ENCODE data around the gene UBN2. TPM values are rescaled to one million over a fixed set of nuclear protein-coding genes. Genes with fewer than 3 reads are reported as not detected.

The UBN2 gene
- total and polyA plus RNA-seq, 4 experiments from 2014 or later, result 0.49 to 26.7 (median 13.6) TPM

DNA sequence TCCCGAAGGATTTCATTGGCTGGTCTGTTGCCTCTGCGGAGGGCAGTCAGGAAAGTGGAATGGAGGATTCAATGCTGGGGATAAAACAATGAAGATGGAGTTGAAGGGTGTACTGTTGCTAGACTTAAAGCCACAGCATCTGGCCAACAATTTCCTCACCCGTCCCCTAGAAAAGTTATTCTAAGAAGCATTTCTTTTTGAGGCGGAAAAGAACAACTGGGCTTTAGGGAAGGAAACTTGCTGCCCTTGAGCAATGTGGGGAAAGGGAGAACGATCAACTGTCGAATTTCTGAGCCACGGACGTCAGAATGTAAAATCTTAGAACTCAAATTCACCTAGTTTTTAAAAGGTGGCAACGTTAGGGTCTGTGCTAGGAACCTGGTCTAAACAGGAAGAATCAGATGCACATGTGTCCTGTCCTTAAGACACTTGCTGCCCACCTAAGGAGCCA, 110.8 kb downstream of the UBN2 start:
- H3K27ac ChIP-seq (ENCODE audit: low read depth, low read length), result peak overlapping the region; percentile 100
- no peak for DNase-seq
- POLR2A ChIA-PET (ENCODE audit: partially characterized antibody), result interaction anchor here (1.0 kb wide), 1 partner anchor 247 kb away, joined by 3 read pairs; no protein-coding TSS in a partner anchor
- H3K4me3 Mint-ChIP-seq, result peak overlapping the region; percentile 95 to 99 (median 98)
- peaks cover 3 to 6% of the 10 kb centered on the region in 2 donors for H3K27me3 Mint-ChIP-seq
- peaks cover 18 to 45% (median 29%) of the 10 kb centered on the region in 4 donors for H3K4me1 Mint-ChIP-seq
- peaks cover 5 to 27% of the 10 kb centered on the region in 2 donors for H3K36me3 Mint-ChIP-seq
- CTCF ChIA-PET (ENCODE audit: partially characterized antibody), result no interaction called here
- peak overlapping the region; percentile 95 to 96 for H3K4me3 ChIP-seq (ENCODE audit: low read length in 2 of 2)
- no peaks in the 10 kb centered on the region for H3K27me3 ChIP-seq (ENCODE audit: insufficient read depth, low read length)
- peaks cover 0 to 17% (median 3%) of the 10 kb centered on the region in 8 donors for H3K9me3 Mint-ChIP-seq
- no peaks in the 10 kb centered on the region for H3K9me3 ChIP-seq (ENCODE audit: control insufficient read depth in 1 of 2, low read length in 2 of 2)
- peaks cover 3% of the 10 kb centered on the region for H3K36me3 ChIP-seq (ENCODE audit: insufficient read depth, low read length)
- peak overlapping the region; percentile 100 for H3K27ac Mint-ChIP-seq
- H3K4me1 ChIP-seq (ENCODE audit: insufficient read depth, low read length), result peaks cover 20% of the 10 kb centered on the region
- intact Hi-C loops (cut with micrococcal nuclease), result loop anchor here (2.0 to 10.0 kb wide), 5 partner anchors 53 to 1333 kb away; partner anchors contain the start of genes ADCK2, MKRN1 and ZC3HAV1L

DNA sequence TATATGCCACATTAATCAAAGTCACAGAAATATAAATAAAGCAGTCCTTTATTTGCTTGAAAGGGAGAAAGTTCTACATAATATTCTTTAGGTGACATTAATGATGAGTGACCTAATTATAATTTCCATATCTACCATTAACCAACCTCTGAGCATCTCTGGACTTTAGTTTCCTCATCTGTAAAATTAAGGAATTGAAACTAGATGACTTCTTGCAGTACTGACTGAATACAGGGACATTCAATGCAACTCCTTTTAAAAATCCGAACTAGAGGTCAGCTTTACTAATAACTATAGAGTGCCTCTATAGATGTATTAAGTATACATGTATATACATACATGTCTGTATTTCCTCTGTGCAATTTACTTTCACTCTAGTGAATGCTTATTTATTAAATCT, 114.0 kb downstream of the UBN2 start:
- peaks cover 20% of the 10 kb centered on the region for H3K4me1 ChIP-seq (ENCODE audit: insufficient read depth, low read length)
- intact Hi-C loops (cut with micrococcal nuclease), result loop anchor here (10.0 kb wide), 2 partner anchors 50 to 1330 kb away; partner anchors contain the start of gene ADCK2
- H3K36me3 ChIP-seq (ENCODE audit: insufficient read depth, low read length), result peaks cover 3% of the 10 kb centered on the region
- peaks cover 0 to 13% (median 3%) of the 10 kb centered on the region in 8 donors for H3K9me3 Mint-ChIP-seq
- peaks cover 7 to 37% of the 10 kb centered on the region in 2 donors for H3K36me3 Mint-ChIP-seq
- no peak overlapping the region for H3K4me3 ChIP-seq (ENCODE audit: low read length in 2 of 2)
- H3K27me3 ChIP-seq (ENCODE audit: insufficient read depth, low read length), result no peaks in the 10 kb centered on the region
- no peak overlapping the region for H3K4me3 Mint-ChIP-seq
- peaks cover 15 to 36% (median 25%) of the 10 kb centered on the region in 4 donors for H3K4me1 Mint-ChIP-seq
- peak overlapping the region in 2 of 7 donors; percentile 53 to 79 for H3K27ac Mint-ChIP-seq
- no peak for DNase-seq
- H3K9me3 ChIP-seq (ENCODE audit: control insufficient read depth in 1 of 2, low read length in 2 of 2), result no peaks in the 10 kb centered on the region
- ChIA-PET CTCF (ENCODE audit: partially characterized antibody) (interaction anchor here (1.2 kb wide), 1 partner anchor 33 kb away, joined by 3 read pairs; no protein-coding TSS in a partner anchor), POLR2A (ENCODE audit: partially characterized antibody) (interaction anchor here (1.2 kb wide), 1 partner anchor 14 kb away, joined by 10 read pairs; the partner anchor contains the start of gene LUC7L2)
- H3K27me3 Mint-ChIP-seq, result peaks cover 3 to 6% of the 10 kb centered on the region in 2 donors
- H3K27ac ChIP-seq (ENCODE audit: low read depth, low read length), result no peak overlapping the region

DNA sequence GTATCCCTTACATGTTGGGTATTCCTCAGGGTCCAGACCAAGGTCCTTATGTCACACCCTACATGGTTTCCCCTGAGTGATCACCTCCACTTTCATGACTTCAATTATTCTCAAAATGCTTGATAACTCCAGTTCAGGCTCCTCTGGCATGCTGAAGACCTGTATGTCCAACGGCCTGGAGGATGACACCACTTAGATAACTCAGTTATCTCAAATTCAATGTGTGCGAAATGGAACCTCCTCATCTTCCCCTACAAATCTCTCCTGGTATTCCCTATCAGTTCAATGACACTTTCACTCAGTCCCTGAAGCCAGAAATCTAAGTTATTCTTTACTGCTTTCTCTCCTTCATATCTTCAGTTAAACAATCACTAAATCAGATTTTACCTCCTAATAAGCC, 120.0 kb downstream of the UBN2 start:
- Mint-ChIP-seq H3K4me3 (no peak overlapping the region), H3K27me3 (no peaks in the 10 kb centered on the region), H3K36me3 (peaks cover 18 to 32% of the 10 kb centered on the region in 2 donors), H3K4me1 (peaks cover 6 to 10% (median 7%) of the 10 kb centered on the region in 4 donors), H3K9me3 (no peaks in the 10 kb centered on the region), H3K27ac (peak overlapping the region in 2 of 7 donors; percentile 23 to 50)
- Histone ChIP-seq H3K36me3 (ENCODE audit: insufficient read depth, low read length) (peaks cover 3% of the 10 kb centered on the region), H3K27me3 (ENCODE audit: insufficient read depth, low read length) (no peaks in the 10 kb centered on the region), H3K9me3 (ENCODE audit: control insufficient read depth in 1 of 2, low read length in 2 of 2) (no peaks in the 10 kb centered on the region), H3K4me1 (ENCODE audit: insufficient read depth, low read length) (no peaks in the 10 kb centered on the region), H3K27ac (ENCODE audit: low read depth, low read length) (no peak overlapping the region), H3K4me3 (ENCODE audit: low read length in 2 of 2) (no peak overlapping the region)
- DNase-seq, result no peak
- intact Hi-C loops (cut with micrococcal nuclease), result no loop called here
- CTCF ChIA-PET (ENCODE audit: partially characterized antibody), result no interaction called here
- POLR2A ChIA-PET (ENCODE audit: partially characterized antibody), result no interaction called here

GRCh38 chr7:139354729-139355128, 123.7 kb downstream of the UBN2 start:
- Mint-ChIP-seq H3K27ac (no peak overlapping the region), H3K9me3 (no peaks in the 10 kb centered on the region), H3K4me1 (peaks cover 11 to 30% (median 16%) of the 10 kb centered on the region in 4 donors), H3K27me3 (no peaks in the 10 kb centered on the region), H3K36me3 (peaks cover 11 to 26% of the 10 kb centered on the region in 2 donors), H3K4me3 (no peak overlapping the region)
- Histone ChIP-seq H3K27ac (ENCODE audit: low read depth, low read length) (no peak overlapping the region), H3K27me3 (ENCODE audit: insufficient read depth, low read length) (no peaks in the 10 kb centered on the region), H3K36me3 (ENCODE audit: insufficient read depth, low read length) (no peaks in the 10 kb centered on the region), H3K9me3 (ENCODE audit: control insufficient read depth in 1 of 2, low read length in 2 of 2) (no peaks in the 10 kb centered on the region), H3K4me3 (ENCODE audit: low read length in 2 of 2) (no peak overlapping the region), H3K4me1 (ENCODE audit: insufficient read depth, low read length) (peaks cover 9% of the 10 kb centered on the region)
- POLR2A ChIA-PET (ENCODE audit: partially characterized antibody), result no interaction called here
- CTCF ChIA-PET (ENCODE audit: partially characterized antibody), result no interaction called here
- intact Hi-C loops (cut with micrococcal nuclease), result loop anchor here (5.0 kb wide), 1 partner anchor 247 kb away; the partner anchor contains the start of gene ZC3HAV1
- DNase-seq, result no peak

GRCh38 chr7:139355320-139355719, 124.3 kb downstream of the UBN2 start:
- Histone ChIP-seq H3K27ac (ENCODE audit: low read depth, low read length) (no peak overlapping the region), H3K27me3 (ENCODE audit: insufficient read depth, low read length) (no peaks in the 10 kb centered on the region), H3K4me3 (ENCODE audit: low read length in 2 of 2) (no peak overlapping the region), H3K36me3 (ENCODE audit: insufficient read depth, low read length) (no peaks in the 10 kb centered on the region), H3K4me1 (ENCODE audit: insufficient read depth, low read length) (peaks cover 9% of the 10 kb centered on the region), H3K9me3 (ENCODE audit: control insufficient read depth in 1 of 2, low read length in 2 of 2) (no peaks in the 10 kb centered on the region)
- H3K27me3 Mint-ChIP-seq, result no peaks in the 10 kb centered on the region
- H3K36me3 Mint-ChIP-seq, result peaks cover 11 to 27% of the 10 kb centered on the region in 2 donors
- H3K4me1 Mint-ChIP-seq, result peaks cover 12 to 35% (median 16%) of the 10 kb centered on the region in 4 donors
- intact Hi-C loops (cut with micrococcal nuclease), result loop anchor here (5.0 kb wide), 1 partner anchor 248 kb away; the partner anchor contains the start of gene ZC3HAV1
- H3K4me3 Mint-ChIP-seq, result no peak overlapping the region
- CTCF ChIA-PET (ENCODE audit: partially characterized antibody), result no interaction called here
- POLR2A ChIA-PET (ENCODE audit: partially characterized antibody), result interaction anchor here (0.6 kb wide), 1 partner anchor 603 kb away, joined by 3 read pairs; no protein-coding TSS in a partner anchor
- DNase-seq, result no peak
- peak overlapping the region in 3 of 7 donors; percentile 2 to 30 (median 9) for H3K27ac Mint-ChIP-seq
- no peaks in the 10 kb centered on the region for H3K9me3 Mint-ChIP-seq

Other genes with a start within 250 kb of the UBN2 start
- gene KIAA1549, start 249.8 kb upstream of the UBN2 start, total RNA-seq, result under 1 TPM; 0.06 to 0.11 TPM
- under 1 TPM in 1 of 2 donors, not detected in 1; 0.02 TPM for gene KIAA1549, start 249.8 kb upstream of the UBN2 start, polyA plus RNA-seq
- 1 to 10 TPM; 3.8 to 4.6 TPM for gene ZC3HAV1L, start 195.2 kb upstream of the UBN2 start, total RNA-seq
- gene ZC3HAV1L, start 195.2 kb upstream of the UBN2 start, polyA plus RNA-seq, result under 1 TPM in 1 of 2 donors, not detected in 1; 0.37 TPM
- 100 to 1,000 TPM; 154 to 159 TPM for gene ZC3HAV1, start 121.5 kb upstream of the UBN2 start, total RNA-seq
- gene ZC3HAV1, start 121.5 kb upstream of the UBN2 start, polyA plus RNA-seq, result 100 to 1,000 TPM; 150 to 169 TPM
- 10 to 100 TPM in 1 of 2 experiments, 1 to 10 TPM in 1; 6.7 to 12.5 TPM for gene FMC1, start 110.1 kb downstream of the UBN2 start, total RNA-seq
- 10 to 100 TPM; 47.8 to 66.8 TPM for gene FMC1, start 110.1 kb downstream of the UBN2 start, polyA plus RNA-seq
- 100 to 1,000 TPM; 131 to 133 TPM for gene LUC7L2, start 128.7 kb downstream of the UBN2 start, total RNA-seq
- 10 to 100 TPM; 50.0 to 73.0 TPM for gene LUC7L2, start 128.7 kb downstream of the UBN2 start, polyA plus RNA-seq